Hindlimb muscle (tissue), 1 donor: ENCODE data around the gene DMGDH. TPM values are rescaled to one million over a fixed set of nuclear protein-coding genes. Genes with fewer than 3 reads are reported as not detected.
A peak's percentile ranks its signal among the peaks of the same experiment; 100 is the strongest.

ENCODE experiments used
- DNase-seq: peaks from one replicate; pipeline ENCODE4 v3.0.0-alpha.2; 2013
- polyA plus RNA-seq: library from polyadenylated mRNA; unstranded; fragments of 120-200 nt; gene quantifications from one replicate; pipeline ENCODE4 v1.2.1, GENCODE V29; 2013; ENCODE audit not compliant: insufficient read length

The DMGDH gene
- polyA plus RNA-seq, 1 donor = 2.9 TPM

DNA sequence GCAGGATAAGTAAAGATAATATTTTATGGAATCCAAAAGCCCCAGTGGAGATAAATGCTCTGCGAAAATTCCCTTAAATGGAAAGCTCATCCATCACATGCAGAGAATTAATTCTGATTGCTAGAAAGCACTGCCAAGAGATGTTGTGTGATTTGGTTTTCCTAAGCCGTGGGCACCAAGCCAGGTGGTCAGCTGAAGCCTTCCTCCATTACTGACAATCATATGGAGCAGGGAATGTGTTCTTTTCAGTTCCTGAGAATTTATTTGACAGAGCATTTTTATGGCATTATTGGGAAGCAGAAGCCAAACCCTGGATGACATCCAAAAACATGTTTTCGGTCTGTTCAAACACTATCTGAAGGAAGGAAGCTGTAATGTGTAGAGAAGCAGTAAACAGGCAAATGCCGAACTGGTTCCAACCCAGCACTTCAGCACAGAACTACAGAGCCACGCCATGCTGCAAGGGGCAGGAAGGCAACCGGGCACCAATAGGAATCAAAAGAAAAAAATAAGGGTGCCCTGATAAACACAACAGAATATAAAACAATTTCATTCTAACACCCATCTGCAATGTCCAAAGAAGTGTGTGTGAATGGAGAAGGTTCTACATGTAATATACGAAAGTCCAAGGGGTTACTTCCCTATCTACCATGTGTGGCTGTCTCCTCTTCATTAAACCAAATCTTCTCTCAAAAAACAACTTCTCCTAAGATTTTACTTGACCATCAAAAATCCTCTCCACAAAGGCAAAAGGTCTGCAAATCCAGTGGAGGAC, 96.6 kb downstream of the DMGDH start:
- DNase-seq = peak; percentile 73

- no peak for DNase-seq
Measured at GRCh38 chr5:78971998-78972397, 97.5 kb downstream of the DMGDH start.

GRCh38 chr5:78968781-78969180, 100.7 kb downstream of the DMGDH start:
- no peak for DNase-seq

DNA sequence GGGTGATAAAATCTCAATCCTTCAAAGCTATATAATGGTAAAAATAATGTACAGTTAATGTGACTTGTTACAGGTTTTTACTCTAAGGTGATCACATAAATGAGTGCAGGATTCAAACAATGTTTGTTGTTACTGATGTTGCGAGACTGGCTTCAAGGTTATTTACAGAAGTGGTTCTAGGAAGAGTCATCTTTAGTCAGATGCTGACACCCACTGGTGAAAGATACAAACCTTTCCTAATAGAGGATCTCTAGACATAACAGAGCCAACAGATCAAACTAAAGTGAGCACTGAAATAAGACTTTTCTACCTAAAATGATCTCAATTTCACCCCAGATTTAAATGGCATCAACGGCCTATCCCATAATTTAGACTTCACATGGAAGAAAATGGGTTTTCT, 104.6 kb downstream of the DMGDH start:
- peak; percentile 71 for DNase-seq

DNA sequence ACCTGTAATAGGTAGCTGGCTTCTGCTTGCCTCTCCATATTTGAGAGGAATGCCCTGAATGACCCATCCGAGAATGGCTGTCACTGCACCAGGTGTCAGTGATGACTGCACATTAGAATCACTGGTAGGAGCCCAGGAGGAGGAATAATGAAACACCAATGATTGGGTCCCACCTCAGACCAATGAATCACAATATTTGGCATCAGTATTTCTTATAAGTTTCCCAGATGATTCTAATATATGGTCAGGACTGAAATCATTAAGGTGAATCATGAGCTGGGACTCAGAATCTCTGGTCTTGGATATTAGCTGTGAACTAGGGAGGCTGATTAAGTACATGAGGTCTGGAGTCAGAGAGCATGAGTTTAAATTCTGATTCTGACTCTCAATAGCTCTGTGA, 107.7 kb downstream of the DMGDH start:
- no peak for DNase-seq

GRCh38 chr5:78959767-78960166, 109.7 kb downstream of the DMGDH start:
- DNase-seq = no peak

DNA sequence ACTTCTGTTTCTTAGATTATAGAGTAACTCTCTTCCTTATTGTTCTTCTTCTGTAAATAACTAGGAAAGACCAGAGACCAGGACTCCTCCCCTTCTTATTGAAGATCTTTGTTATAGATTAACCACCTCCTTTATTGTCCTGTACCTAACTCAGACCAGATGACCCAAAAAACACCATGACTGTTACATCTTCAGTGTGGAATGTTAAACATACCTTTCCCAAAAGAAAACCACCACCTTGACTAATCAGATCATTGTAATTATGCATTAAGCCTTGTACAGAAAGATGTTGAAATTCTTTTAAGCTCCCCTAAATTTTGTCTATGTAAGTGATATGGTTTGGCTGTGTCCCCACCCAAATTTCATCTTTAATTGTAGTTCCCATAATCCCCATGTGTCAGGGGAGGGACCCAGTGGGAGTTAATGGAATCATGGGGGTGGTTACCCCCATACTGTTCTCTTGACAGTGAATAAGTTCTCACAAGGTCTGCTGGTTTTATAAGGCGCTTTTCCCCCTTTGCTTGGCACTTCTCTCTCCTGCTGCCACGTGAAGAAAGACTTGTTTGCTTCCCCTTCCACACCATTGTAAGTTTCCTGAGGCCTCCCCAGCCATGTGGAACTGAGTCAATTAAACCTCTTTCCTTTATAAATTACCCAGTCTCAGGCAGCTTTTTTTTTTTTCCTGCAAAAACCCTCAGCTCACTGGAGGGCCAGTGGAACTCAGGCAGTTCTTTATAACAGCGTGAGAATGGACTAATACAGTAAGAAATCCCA, 110.6 kb downstream of the DMGDH start:
- no peak for DNase-seq

DNA sequence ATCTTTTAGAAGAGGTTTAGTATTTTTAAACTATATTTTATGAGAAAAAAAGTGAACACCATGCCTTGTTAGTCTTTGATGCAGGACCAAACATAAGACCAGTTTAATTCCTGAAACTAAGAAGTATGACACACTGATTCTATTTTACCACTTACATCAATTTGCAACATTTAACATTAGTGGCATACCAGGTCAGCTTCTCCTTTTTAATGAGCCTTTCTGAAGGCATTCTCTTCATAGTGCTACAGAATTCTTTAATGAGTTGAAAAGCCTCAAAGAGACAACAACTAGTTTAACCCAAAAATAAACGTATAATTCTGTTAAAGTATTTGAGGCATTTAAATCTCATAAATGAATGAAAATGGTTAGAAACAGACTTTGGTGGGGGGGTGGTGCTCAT, 112.6 kb downstream of the DMGDH start:
- no peak for DNase-seq

GRCh38 chr5:78953092-78953800, 116.2 kb downstream of the DMGDH start:
- no peak for DNase-seq

Other genes starting within 250 kb of the DMGDH start
- 19.4 TPM for gene ARSB, start 84.4 kb downstream of the DMGDH start, polyA plus RNA-seq
- 4.9 TPM for gene BHMT2, start 93 bp upstream of the DMGDH start, polyA plus RNA-seq
- gene BHMT, start 42.1 kb upstream of the DMGDH start, polyA plus RNA-seq = not detected
- 11.1 TPM for gene JMY, start 166.5 kb upstream of the DMGDH start, polyA plus RNA-seq